H1 (cell line): Measurements from ENCODE around the gene KRTAP9-1.

Source experiments
- CEBPB ChIP-seq: IDR thresholded peaks from 2 replicates; pipeline ENCODE4 v1.6.1; 2012; ENCODE audit warnings: low read depth, low read length
- EGR1 ChIP-seq: IDR thresholded peaks from 2 replicates; pipeline ENCODE4 v1.6.1; 2011; ENCODE audit warnings: low read depth, low read length, borderline replicate concordance
- EP300 ChIP-seq, 2 experiments: IDR thresholded peaks; 1 replicate in 1 of 2; 2 replicates in 1 of 2; pipeline ENCODE4 v1.6.1; 2011 to 2012; ENCODE audit warnings: low read depth in 2 of 2, low read length in 2 of 2, mild to moderate bottlenecking in 2 of 2, borderline replicate concordance in 1 of 2, inconsistent platforms in 1 of 2, moderate library complexity in 1 of 2
- TF ChIP-seq, protein P1 (sequence below), 3 experiments: IDR thresholded peaks; 1 replicate in 2 of 3; 2 replicates in 1 of 3; pipeline versions ENCODE4 v1.5.1 to v1.6.1; 2011; ENCODE audit warnings: low read length in 3 of 3, mild to moderate bottlenecking in 3 of 3, inconsistent platforms in 2 of 3, low read depth in 1 of 3, moderate library complexity in 1 of 3; ENCODE audit not compliant: insufficient read depth in 1 of 3; ENCODE audit errors: control extremely low read depth in 1 of 3

DNA sequence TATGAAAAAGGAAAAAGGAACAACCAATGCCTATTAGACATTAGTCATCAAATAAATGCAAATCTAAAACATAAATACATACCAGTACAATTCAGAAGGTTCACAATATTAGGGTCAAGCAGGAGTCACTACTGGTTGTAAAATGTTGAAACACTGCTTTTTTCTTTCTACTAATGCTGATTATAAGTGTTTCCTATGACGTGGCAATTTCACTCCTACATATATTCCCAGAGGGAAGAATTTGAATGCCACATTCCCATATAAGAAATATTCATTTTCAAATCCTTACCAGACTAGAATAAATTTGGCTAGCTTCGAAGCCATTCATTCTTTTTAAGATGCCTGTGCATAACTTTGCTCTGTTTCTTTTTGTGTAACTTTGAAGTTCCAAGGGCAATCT is 34.1 kb downstream of the KRTAP9-1 start:
- TF ChIP-seq, protein P1, sequence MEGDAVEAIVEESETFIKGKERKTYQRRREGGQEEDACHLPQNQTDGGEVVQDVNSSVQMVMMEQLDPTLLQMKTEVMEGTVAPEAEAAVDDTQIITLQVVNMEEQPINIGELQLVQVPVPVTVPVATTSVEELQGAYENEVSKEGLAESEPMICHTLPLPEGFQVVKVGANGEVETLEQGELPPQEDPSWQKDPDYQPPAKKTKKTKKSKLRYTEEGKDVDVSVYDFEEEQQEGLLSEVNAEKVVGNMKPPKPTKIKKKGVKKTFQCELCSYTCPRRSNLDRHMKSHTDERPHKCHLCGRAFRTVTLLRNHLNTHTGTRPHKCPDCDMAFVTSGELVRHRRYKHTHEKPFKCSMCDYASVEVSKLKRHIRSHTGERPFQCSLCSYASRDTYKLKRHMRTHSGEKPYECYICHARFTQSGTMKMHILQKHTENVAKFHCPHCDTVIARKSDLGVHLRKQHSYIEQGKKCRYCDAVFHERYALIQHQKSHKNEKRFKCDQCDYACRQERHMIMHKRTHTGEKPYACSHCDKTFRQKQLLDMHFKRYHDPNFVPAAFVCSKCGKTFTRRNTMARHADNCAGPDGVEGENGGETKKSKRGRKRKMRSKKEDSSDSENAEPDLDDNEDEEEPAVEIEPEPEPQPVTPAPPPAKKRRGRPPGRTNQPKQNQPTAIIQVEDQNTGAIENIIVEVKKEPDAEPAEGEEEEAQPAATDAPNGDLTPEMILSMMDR (IDR thresholded peaks at IDR 0.05; ENCODE audit: control extremely low read depth in 1 of 3, insufficient read depth in 1 of 3, low read depth in 1 of 3, low read length in 3 of 3): no peak
- TF ChIP-seq EGR1: no peak
- TF ChIP-seq EP300 (IDR thresholded peaks at IDR 0.05; ENCODE audit: borderline replicate concordance in 1 of 2, low read depth in 2 of 2, low read length in 2 of 2): no peak
- no peak for TF ChIP-seq CEBPB
